Measurements from ENCODE around the gene CREBBP. TPM values are rescaled to one million over a fixed set of nuclear protein-coding genes. Genes with fewer than 3 reads are reported as not detected.

The CREBBP gene
- total RNA-seq, 1 donor from 2014 or later: 109 TPM

DNA sequence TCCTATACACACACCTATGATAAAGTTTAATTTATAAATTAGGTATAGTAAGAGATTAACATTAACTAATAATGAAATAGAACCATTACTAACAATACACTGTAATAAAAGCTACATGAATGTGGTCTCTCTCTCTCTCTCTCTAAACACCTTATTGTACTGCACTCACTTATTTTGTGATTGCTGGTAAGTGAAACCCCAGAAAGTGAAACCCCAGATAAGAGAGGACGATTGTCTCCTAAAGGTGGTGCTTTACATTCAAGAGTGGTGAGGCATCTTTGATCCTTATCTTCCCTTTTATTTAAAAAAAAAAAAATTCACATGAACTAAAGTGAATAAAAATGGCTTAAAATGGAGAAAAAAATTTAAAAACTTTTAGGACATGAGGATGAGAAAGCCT lies 83.0 kb downstream of the CREBBP start:
- no peak for DNase-seq (ENCODE audit: extremely low spot score, unreplicated experiment)
- Mint-ChIP-seq H3K4me3 (ENCODE audit: unreplicated experiment) (no peak overlapping the region), H3K4me1 (ENCODE audit: unreplicated experiment) (peaks cover 33% of the 10 kb centered on the region), H3K9me3 (ENCODE audit: unreplicated experiment) (no peaks in the 10 kb centered on the region), H3K27ac (ENCODE audit: unreplicated experiment) (no peak overlapping the region), H3K27me3 (ENCODE audit: unreplicated experiment) (no peaks in the 10 kb centered on the region), H3K36me3 (ENCODE audit: unreplicated experiment) (peaks cover 8% of the 10 kb centered on the region)
- TF ChIP-seq, protein P1, sequence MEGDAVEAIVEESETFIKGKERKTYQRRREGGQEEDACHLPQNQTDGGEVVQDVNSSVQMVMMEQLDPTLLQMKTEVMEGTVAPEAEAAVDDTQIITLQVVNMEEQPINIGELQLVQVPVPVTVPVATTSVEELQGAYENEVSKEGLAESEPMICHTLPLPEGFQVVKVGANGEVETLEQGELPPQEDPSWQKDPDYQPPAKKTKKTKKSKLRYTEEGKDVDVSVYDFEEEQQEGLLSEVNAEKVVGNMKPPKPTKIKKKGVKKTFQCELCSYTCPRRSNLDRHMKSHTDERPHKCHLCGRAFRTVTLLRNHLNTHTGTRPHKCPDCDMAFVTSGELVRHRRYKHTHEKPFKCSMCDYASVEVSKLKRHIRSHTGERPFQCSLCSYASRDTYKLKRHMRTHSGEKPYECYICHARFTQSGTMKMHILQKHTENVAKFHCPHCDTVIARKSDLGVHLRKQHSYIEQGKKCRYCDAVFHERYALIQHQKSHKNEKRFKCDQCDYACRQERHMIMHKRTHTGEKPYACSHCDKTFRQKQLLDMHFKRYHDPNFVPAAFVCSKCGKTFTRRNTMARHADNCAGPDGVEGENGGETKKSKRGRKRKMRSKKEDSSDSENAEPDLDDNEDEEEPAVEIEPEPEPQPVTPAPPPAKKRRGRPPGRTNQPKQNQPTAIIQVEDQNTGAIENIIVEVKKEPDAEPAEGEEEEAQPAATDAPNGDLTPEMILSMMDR (IDR thresholded peaks at IDR 0.05): no peak

DNA sequence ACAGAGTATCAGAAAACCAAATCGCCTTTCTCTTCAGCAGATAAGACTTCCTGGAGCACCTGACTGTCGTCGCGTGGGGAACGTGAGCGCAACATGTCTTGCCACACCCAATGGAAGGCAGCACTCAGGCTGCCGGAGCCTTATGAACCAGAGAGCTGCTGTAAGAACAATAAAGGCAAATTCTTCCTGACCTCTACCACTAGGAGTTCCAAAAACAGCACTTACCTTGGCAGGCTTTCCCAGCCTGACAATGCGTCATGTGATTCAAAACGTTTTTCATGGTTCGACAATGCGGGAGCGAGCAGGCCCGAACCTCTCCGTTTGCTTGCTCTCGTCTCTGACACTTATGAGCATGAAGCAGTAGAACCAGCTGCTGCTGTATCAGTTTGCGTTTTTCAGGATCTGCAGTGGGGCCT lies 87.3 kb downstream of the CREBBP start:
- peak; percentile 57 for DNase-seq (ENCODE audit: extremely low spot score, unreplicated experiment)
- Mint-ChIP-seq H3K9me3 (ENCODE audit: unreplicated experiment) (no peaks in the 10 kb centered on the region), H3K4me1 (ENCODE audit: unreplicated experiment) (peaks cover 21% of the 10 kb centered on the region), H3K27ac (ENCODE audit: unreplicated experiment) (no peak overlapping the region), H3K27me3 (ENCODE audit: unreplicated experiment) (no peaks in the 10 kb centered on the region), H3K36me3 (ENCODE audit: unreplicated experiment) (peaks cover 39% of the 10 kb centered on the region), H3K4me3 (ENCODE audit: unreplicated experiment) (no peak overlapping the region)
- TF ChIP-seq, protein P1 (IDR thresholded peaks at IDR 0.05): no peak

DNA sequence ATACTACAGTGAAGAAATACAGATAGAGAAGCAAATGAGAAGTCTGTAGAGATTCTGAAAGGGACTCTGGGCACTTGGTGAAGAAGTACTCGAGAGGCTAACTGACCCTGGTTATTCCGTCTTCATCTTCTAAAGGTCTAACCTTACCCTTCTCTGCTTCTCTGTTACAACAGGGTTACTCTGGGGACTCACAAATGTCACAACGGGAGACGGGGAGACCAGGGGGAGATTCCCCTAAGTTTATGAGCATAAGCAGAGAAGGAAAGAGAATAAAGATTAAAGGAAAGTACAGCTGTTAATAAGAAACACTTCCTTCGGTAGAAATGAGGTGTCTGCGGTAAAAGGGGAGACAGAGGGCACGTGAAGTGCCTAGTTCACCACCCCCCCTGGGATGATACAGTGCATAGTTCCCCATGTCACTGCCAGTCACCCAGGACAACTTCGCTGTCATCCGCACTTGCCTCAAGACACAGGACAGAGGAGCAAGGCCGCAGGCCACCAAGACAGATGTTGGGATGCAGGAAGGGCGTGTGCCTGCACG lies 88.0 kb downstream of the CREBBP start:
- Mint-ChIP-seq H3K27me3 (ENCODE audit: unreplicated experiment) (no peaks in the 10 kb centered on the region), H3K9me3 (ENCODE audit: unreplicated experiment) (no peaks in the 10 kb centered on the region), H3K4me1 (ENCODE audit: unreplicated experiment) (peaks cover 15% of the 10 kb centered on the region), H3K4me3 (ENCODE audit: unreplicated experiment) (no peak overlapping the region), H3K27ac (ENCODE audit: unreplicated experiment) (no peak overlapping the region), H3K36me3 (ENCODE audit: unreplicated experiment) (peaks cover 39% of the 10 kb centered on the region)
- TF ChIP-seq, protein P1 (IDR thresholded peaks at IDR 0.05): no peak
- DNase-seq (ENCODE audit: extremely low spot score, unreplicated experiment): no peak

DNA sequence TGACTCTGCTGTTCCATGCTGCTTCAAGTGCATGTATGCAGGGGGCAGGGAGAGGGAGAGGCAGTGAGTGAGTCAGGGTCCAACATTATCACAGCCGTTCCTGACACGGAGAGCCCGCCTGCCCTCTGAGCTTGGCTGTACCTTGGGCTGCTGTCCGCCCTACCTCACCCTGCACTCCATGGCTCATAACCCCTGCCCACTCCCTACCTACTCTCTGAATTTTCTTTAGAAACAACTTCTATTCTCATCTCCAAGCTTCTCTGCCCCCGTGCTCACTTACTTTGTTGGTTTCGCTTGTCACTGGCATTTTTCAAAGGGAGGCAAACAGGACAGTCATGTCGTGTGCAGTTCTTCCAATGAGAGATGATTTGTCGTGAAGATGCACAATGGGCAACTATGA lies 88.8 kb downstream of the CREBBP start:
- no peak overlapping the region for H3K27ac Mint-ChIP-seq (ENCODE audit: unreplicated experiment)
- peaks cover 13% of the 10 kb centered on the region for H3K4me1 Mint-ChIP-seq (ENCODE audit: unreplicated experiment)
- H3K4me3 Mint-ChIP-seq (ENCODE audit: unreplicated experiment): no peak overlapping the region
- DNase-seq (ENCODE audit: extremely low spot score, unreplicated experiment): peak; percentile 42
- H3K36me3 Mint-ChIP-seq (ENCODE audit: unreplicated experiment): peaks cover 39% of the 10 kb centered on the region
- H3K27me3 Mint-ChIP-seq (ENCODE audit: unreplicated experiment): no peaks in the 10 kb centered on the region
- TF ChIP-seq, protein P1 (IDR thresholded peaks at IDR 0.05): no peak
- no peaks in the 10 kb centered on the region for H3K9me3 Mint-ChIP-seq (ENCODE audit: unreplicated experiment)

DNA sequence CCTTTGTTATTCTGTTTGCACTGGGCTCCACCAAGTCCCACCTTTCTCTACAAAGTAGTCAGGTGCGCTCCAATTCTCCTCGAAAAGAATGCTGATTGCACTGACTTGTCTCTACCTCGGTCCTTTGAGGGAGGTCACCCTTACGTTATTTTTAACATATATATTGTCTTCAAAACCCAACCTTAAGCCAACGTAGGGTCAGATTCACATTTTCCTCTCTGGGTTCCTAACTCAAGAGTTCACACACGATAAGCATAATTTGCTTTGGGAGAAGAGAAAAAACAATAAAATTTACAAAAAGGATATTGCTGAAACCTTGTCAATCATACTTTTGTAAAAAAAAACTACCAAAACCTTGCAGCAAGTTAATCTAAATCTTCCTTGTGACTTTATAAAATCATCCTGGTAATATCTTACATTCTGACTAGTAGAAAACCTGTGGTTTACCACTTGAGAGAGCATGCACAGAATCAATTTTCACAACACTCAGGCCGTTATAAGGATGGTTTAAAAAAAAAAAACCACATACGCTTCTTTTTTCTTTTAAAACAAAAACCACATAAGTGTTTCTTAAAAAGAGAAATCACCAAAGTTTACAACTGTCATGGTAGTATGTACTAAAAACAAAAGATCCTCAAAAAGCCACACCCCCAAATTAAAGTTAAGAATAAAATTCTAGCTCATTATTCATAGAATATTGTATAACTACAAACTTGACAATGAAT lies 91.0 kb downstream of the CREBBP start:
- H3K36me3 Mint-ChIP-seq (ENCODE audit: unreplicated experiment): peaks cover 43% of the 10 kb centered on the region
- H3K4me3 Mint-ChIP-seq (ENCODE audit: unreplicated experiment): no peak overlapping the region
- H3K4me1 Mint-ChIP-seq (ENCODE audit: unreplicated experiment): peaks cover 11% of the 10 kb centered on the region
- H3K9me3 Mint-ChIP-seq (ENCODE audit: unreplicated experiment): no peaks in the 10 kb centered on the region
- H3K27ac Mint-ChIP-seq (ENCODE audit: unreplicated experiment): no peak overlapping the region
- no peaks in the 10 kb centered on the region for H3K27me3 Mint-ChIP-seq (ENCODE audit: unreplicated experiment)
- TF ChIP-seq, protein P1 (IDR thresholded peaks at IDR 0.05): no peak
- DNase-seq (ENCODE audit: extremely low spot score, unreplicated experiment): no peak

Data from osteocyte (in vitro differentiated cells).